Smooth muscle cell (in vitro differentiated cells): Measurements from ENCODE around the gene GLG1. TPM values are rescaled to one million over a fixed set of nuclear protein-coding genes. Genes with fewer than 3 reads are reported as not detected.

Experiments used
- DNase-seq: peaks from one replicate; lab custom pipeline; 2025; ENCODE audit not compliant: unreplicated experiment; lab: John Stamatoyannopoulos, UW
- H2AFZ ChIP-seq: fragments of 200-600 bp; sonication (generic); 2 replicates; pipeline ENCODE4 v1.6.0; 2016; ENCODE audit warnings: antibody characterized with exemption, low read depth, mild to moderate bottlenecking
- H3F3A ChIP-seq: fragments of 200-600 bp; sonication (generic); 2 replicates; pipeline ENCODE4 v1.6.0; 2017; ENCODE audit warnings: antibody characterized with exemption, low read depth
- H3K27ac ChIP-seq: fragments of 200-600 bp; sonication (generic); 2 replicates; pipeline ENCODE4 v1.5.1; 2016; ENCODE audit warnings: low read depth, mild to moderate bottlenecking
- H3K27me3 ChIP-seq: fragments of 200-600 bp; sonication (generic); 2 replicates; pipeline ENCODE4 v1.6.1; 2016; ENCODE audit warnings: low read depth, mild to moderate bottlenecking
- H3K36me3 ChIP-seq: fragments of 200-600 bp; sonication (generic); 2 replicates; pipeline ENCODE4 v1.5.1; 2016; ENCODE audit warnings: low read depth
- H3K4me1 ChIP-seq: fragments of 200-600 bp; sonication (generic); 2 replicates; pipeline ENCODE4 v1.5.1; 2016; ENCODE audit warnings: low read depth
- H3K4me2 ChIP-seq: fragments of 200-600 bp; sonication (generic); 2 replicates; pipeline ENCODE4 v1.6.0; 2016; ENCODE audit warnings: mild to moderate bottlenecking
- H3K4me3 ChIP-seq: fragments of 200-600 bp; sonication (generic); 2 replicates; pipeline ENCODE4 v1.5.1; 2016; ENCODE audit warnings: mild to moderate bottlenecking
- H3K79me2 ChIP-seq: fragments of 200-600 bp; sonication (generic); 2 replicates; pipeline ENCODE4 v1.6.0; 2016; ENCODE audit warnings: low read depth, mild to moderate bottlenecking
- H3K9ac ChIP-seq: fragments of 200-600 bp; sonication (generic); 2 replicates; pipeline ENCODE4 v1.6.0; 2016; ENCODE audit warnings: low read depth
- H3K9me3 ChIP-seq: fragments of 200-600 bp; sonication (generic); replicated peaks from 2 replicates; pipeline ENCODE4 v1.5.1; 2016; ENCODE audit warnings: low read depth
- H4K20me1 ChIP-seq: fragments of 200-600 bp; sonication (generic); 2 replicates; pipeline ENCODE4 v1.6.0; 2016; ENCODE audit warnings: low read depth
- WGBS: methylation state at CpG from one replicate; pipeline ENCODE4 v1.1.7; 2016; ENCODE audit warnings: low lambda C conversion rate; 5-methylcytosine and 5-hydroxymethylcytosine counted together
- polyA plus RNA-seq: library from polyadenylated mRNA; unstranded; fragments of >200 nt; fragmentation: Nextera tagmentation; extraction: Ambion mirVana; gene quantifications from 2 replicates; pipeline ENCODE4 v1.2.1, GENCODE V29; 2016
- total RNA-seq: library from RNA; depleted of rRNA; stranded (reverse); fragments of >200 nt; gene quantifications from 2 replicates; pipeline ENCODE4 v1.2.3, GENCODE V29; 2014
- TF ChIP-seq, protein P1 (sequence below): fragments of 200-600 bp; sonication (generic); IDR thresholded peaks from 2 replicates; pipeline ENCODE4 v1.5.1; 2017; ENCODE audit warnings: borderline replicate concordance, mild to moderate bottlenecking, antibody characterized with exemption; ENCODE audit not compliant: insufficient read depth, poor library complexity, severe bottlenecking

The GLG1 gene
- total and polyA plus RNA-seq, 2 experiments from 2014 or later = 131 to 140 TPM

GRCh38 chr16:74480150-74481029 is 126.5 kb downstream of the GLG1 start:
- no peaks in the 10 kb centered on the region for H3K9me3 ChIP-seq
- WGBS = 60% methylated on average over 12 of the region's 12 CpGs
- TF ChIP-seq, protein P1, sequence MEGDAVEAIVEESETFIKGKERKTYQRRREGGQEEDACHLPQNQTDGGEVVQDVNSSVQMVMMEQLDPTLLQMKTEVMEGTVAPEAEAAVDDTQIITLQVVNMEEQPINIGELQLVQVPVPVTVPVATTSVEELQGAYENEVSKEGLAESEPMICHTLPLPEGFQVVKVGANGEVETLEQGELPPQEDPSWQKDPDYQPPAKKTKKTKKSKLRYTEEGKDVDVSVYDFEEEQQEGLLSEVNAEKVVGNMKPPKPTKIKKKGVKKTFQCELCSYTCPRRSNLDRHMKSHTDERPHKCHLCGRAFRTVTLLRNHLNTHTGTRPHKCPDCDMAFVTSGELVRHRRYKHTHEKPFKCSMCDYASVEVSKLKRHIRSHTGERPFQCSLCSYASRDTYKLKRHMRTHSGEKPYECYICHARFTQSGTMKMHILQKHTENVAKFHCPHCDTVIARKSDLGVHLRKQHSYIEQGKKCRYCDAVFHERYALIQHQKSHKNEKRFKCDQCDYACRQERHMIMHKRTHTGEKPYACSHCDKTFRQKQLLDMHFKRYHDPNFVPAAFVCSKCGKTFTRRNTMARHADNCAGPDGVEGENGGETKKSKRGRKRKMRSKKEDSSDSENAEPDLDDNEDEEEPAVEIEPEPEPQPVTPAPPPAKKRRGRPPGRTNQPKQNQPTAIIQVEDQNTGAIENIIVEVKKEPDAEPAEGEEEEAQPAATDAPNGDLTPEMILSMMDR = no peak
- no peak overlapping the region for H2AFZ ChIP-seq
- peaks cover 25% of the 10 kb centered on the region for H3K36me3 ChIP-seq
- no peak overlapping the region for H3K4me3 ChIP-seq
- H3K79me2 ChIP-seq = no peaks in the 10 kb centered on the region
- no peaks in the 10 kb centered on the region for H3F3A ChIP-seq
- no peak for DNase-seq
- no peaks in the 10 kb centered on the region for H3K27me3 ChIP-seq
- peaks cover 46% of the 10 kb centered on the region for H4K20me1 ChIP-seq
- no peak overlapping the region for H3K9ac ChIP-seq
- H3K4me2 ChIP-seq = no peak overlapping the region
- H3K4me1 ChIP-seq = no peaks in the 10 kb centered on the region
- H3K27ac ChIP-seq = no peak overlapping the region

GRCh38 chr16:74477226-74477625 is 129.7 kb downstream of the GLG1 start:
- no peak overlapping the region for H3K27ac ChIP-seq
- no peak overlapping the region for H3K9ac ChIP-seq
- no peaks in the 10 kb centered on the region for H3K4me1 ChIP-seq
- no peak overlapping the region for H3K4me3 ChIP-seq
- H4K20me1 ChIP-seq = peaks cover 47% of the 10 kb centered on the region
- H3K9me3 ChIP-seq = no peaks in the 10 kb centered on the region
- DNase-seq = no peak
- TF ChIP-seq, protein P1 = no peak
- no peak overlapping the region for H2AFZ ChIP-seq
- WGBS = 98% methylated on average over 4 of the region's 4 CpGs
- H3F3A ChIP-seq = no peaks in the 10 kb centered on the region
- H3K27me3 ChIP-seq = no peaks in the 10 kb centered on the region
- no peak overlapping the region for H3K4me2 ChIP-seq
- peaks cover 32% of the 10 kb centered on the region for H3K36me3 ChIP-seq
- no peaks in the 10 kb centered on the region for H3K79me2 ChIP-seq

GRCh38 chr16:74474416-74474815 is 132.5 kb downstream of the GLG1 start:
- Histone ChIP-seq H3K27ac (no peak overlapping the region), H2AFZ (no peak overlapping the region), H3K27me3 (no peaks in the 10 kb centered on the region), H3K4me1 (no peaks in the 10 kb centered on the region), H3K36me3 (peaks cover 49% of the 10 kb centered on the region), H3K79me2 (no peaks in the 10 kb centered on the region), H3K9me3 (no peaks in the 10 kb centered on the region), H3K4me2 (no peak overlapping the region), H3K9ac (no peak overlapping the region), H3F3A (no peaks in the 10 kb centered on the region), H3K4me3 (no peak overlapping the region), H4K20me1 (peaks cover 33% of the 10 kb centered on the region)
- WGBS = 96% methylated on average over 1 of the region's 1 CpG
- DNase-seq = no peak
- TF ChIP-seq, protein P1 = no peak
